Mesothelial cell of epicardium (in vitro differentiated cells): ENCODE data around the gene LMBR1. TPM values are rescaled to one million over a fixed set of nuclear protein-coding genes. Genes with fewer than 3 reads are reported as not detected.
A peak's percentile ranks its signal among the peaks of the same experiment; 100 is the strongest.

ENCODE experiments used
- DNase-seq, 2 experiments: peaks; one replicate each; pipeline ENCODE4 v3.0.0; 2021; ENCODE audit warnings: low spot score in 2 of 2; ENCODE audit not compliant: unreplicated experiment in 2 of 2
- H3K27ac Mint-ChIP-seq: 2 replicates; pipeline ENCODE4 v1.8.0; 2021; ENCODE audit warnings: mixed read lengths
- H3K27me3 Mint-ChIP-seq: 2 replicates; pipeline ENCODE4 v1.8.0; 2021; ENCODE audit warnings: low read depth, mixed read lengths
- H3K36me3 Mint-ChIP-seq: 2 replicates; pipeline ENCODE4 v1.8.0; 2021; ENCODE audit warnings: mixed read lengths
- H3K4me1 Mint-ChIP-seq: 2 replicates; pipeline ENCODE4 v1.8.0; 2021; ENCODE audit warnings: mixed read lengths
- H3K4me3 Mint-ChIP-seq: 2 replicates; pipeline ENCODE4 v1.8.0; 2021; ENCODE audit warnings: mild to moderate bottlenecking, moderate library complexity, mixed read lengths
- H3K9me3 Mint-ChIP-seq: 2 replicates; pipeline ENCODE4 v1.8.0; 2021; ENCODE audit warnings: mixed read lengths
- CTCF ChIP-seq: fragments of 200-600 bp; sonication (generic); IDR thresholded peaks from one replicate; pipeline ENCODE4 v1.5.0; 2021; ENCODE audit warnings: antibody characterized with exemption; ENCODE audit not compliant: unreplicated experiment
- total RNA-seq: library from RNA; stranded (reverse); gene quantifications from 3 replicates; pipeline ENCODE4 v1.2.1, GENCODE V29; 2021

The LMBR1 gene
- total RNA-seq, 1 donor from 2014 or later: 69.3 TPM

GRCh38 chr7:156673454-156673853, 219.5 kb downstream of the LMBR1 start:
- no peak for DNase-seq
- Mint-ChIP-seq H3K4me3 (no peak overlapping the region), H3K27me3 (no peaks in the 10 kb centered on the region), H3K9me3 (no peaks in the 10 kb centered on the region), H3K36me3 (peaks cover 24% of the 10 kb centered on the region), H3K27ac (no peak overlapping the region), H3K4me1 (no peaks in the 10 kb centered on the region)
- TF ChIP-seq CTCF: no peak

GRCh38 chr7:156669035-156669828, 223.8 kb downstream of the LMBR1 start:
- no peak for DNase-seq
- no peak overlapping the region for H3K4me3 Mint-ChIP-seq
- H3K36me3 Mint-ChIP-seq: peaks cover 7% of the 10 kb centered on the region
- peaks cover 32% of the 10 kb centered on the region for H3K4me1 Mint-ChIP-seq
- H3K27ac Mint-ChIP-seq: no peak overlapping the region
- H3K27me3 Mint-ChIP-seq: no peaks in the 10 kb centered on the region
- no peaks in the 10 kb centered on the region for H3K9me3 Mint-ChIP-seq
- TF ChIP-seq CTCF: no peak

GRCh38 chr7:156668130-156668741, 224.7 kb downstream of the LMBR1 start:
- no peak for DNase-seq
- TF ChIP-seq CTCF: no peak
- Mint-ChIP-seq H3K9me3 (no peaks in the 10 kb centered on the region), H3K27me3 (no peaks in the 10 kb centered on the region), H3K4me1 (peaks cover 38% of the 10 kb centered on the region), H3K27ac (peak overlapping the region; percentile 26), H3K4me3 (no peak overlapping the region), H3K36me3 (peaks cover 7% of the 10 kb centered on the region)

- H3K36me3 Mint-ChIP-seq: peaks cover 7% of the 10 kb centered on the region
- no peaks in the 10 kb centered on the region for H3K9me3 Mint-ChIP-seq
- DNase-seq: no peak
- no peaks in the 10 kb centered on the region for H3K27me3 Mint-ChIP-seq
- no peak overlapping the region for H3K4me3 Mint-ChIP-seq
- peaks cover 38% of the 10 kb centered on the region for H3K4me1 Mint-ChIP-seq
- no peak for TF ChIP-seq CTCF
- peak overlapping the region; percentile 93 for H3K27ac Mint-ChIP-seq
Measured at GRCh38 chr7:156667110-156667426, 225.9 kb downstream of the LMBR1 start.

GRCh38 chr7:156666368-156667109, 226.4 kb downstream of the LMBR1 start:
- no peak for DNase-seq
- no peak for TF ChIP-seq CTCF
- H3K4me3 Mint-ChIP-seq: no peak overlapping the region
- no peaks in the 10 kb centered on the region for H3K27me3 Mint-ChIP-seq
- H3K27ac Mint-ChIP-seq: peak overlapping the region; percentile 93
- H3K36me3 Mint-ChIP-seq: peaks cover 7% of the 10 kb centered on the region
- H3K9me3 Mint-ChIP-seq: no peaks in the 10 kb centered on the region
- peaks cover 38% of the 10 kb centered on the region for H3K4me1 Mint-ChIP-seq
